ENCODE measurements around the gene FAM229A. TPM values are rescaled to one million over a fixed set of nuclear protein-coding genes. Genes with fewer than 3 reads are reported as not detected.

The FAM229A gene
- total and polyA plus RNA-seq, 9 of the 15 experiments (the other 6 are each of a cell fraction or from before 2014, with no cell fraction given): 0.04 to 21.6 (median 7.4) TPM

GRCh38 chr1:32386676-32387392, 24.5 kb upstream of the FAM229A start (continued):
- TF ChIP-seq CEBPZ (IDR thresholded peaks at IDR 0.05; ENCODE audit: borderline replicate concordance, low read depth, low read length): no peak
- peak; percentile 26; the same call in 1 of the 2 replicates for TF ChIP-seq RBFOX2 (IDR thresholded peaks at IDR 0.05; ENCODE audit: low read depth, low read length)
- no peak for TF ChIP-seq PBX2 (CRISPR knock-in tag; IDR thresholded peaks at IDR 0.05; ENCODE audit: low read depth)
- 0 out of 2 replicates have a peak, but pooled peaks have one; percentile 7 for TF ChIP-seq PBX2 (tag; conservative IDR thresholded peaks at IDR 0.05; ENCODE audit: low read depth)
- no peak for TF ChIP-seq COPS2 (conservative IDR thresholded peaks at IDR 0.05)
- TF ChIP-seq POLR2G (IDR thresholded peaks at IDR 0.05; ENCODE audit: low read depth, low read length): 0 out of 2 replicates have a peak, but pooled peaks have one; percentile 14
- no peak for TF ChIP-seq TARDBP (IDR thresholded peaks at IDR 0.05)
- no peak for TF ChIP-seq NFE2L1 (tag; IDR thresholded peaks at IDR 0.05; ENCODE audit: borderline replicate concordance, low read depth)
- TF ChIP-seq ZBTB2 (IDR thresholded peaks at IDR 0.05): no peak
- TF ChIP-seq ZBTB33 (CRISPR knock-in tag; IDR thresholded peaks at IDR 0.05): no peak

All from K562 (cell line).